Breast epithelium (tissue), 4 donors: ENCODE measurements around the gene FUZ. TPM values are rescaled to one million over a fixed set of nuclear protein-coding genes. Genes with fewer than 3 reads are reported as not detected.

Experiments used
- DNase-seq, 2 donors: peaks; one replicate each; pipeline ENCODE4 v3.0.0-alpha.2; 2019; ENCODE audit warnings: low spot score in 2 of 2
- H3K27ac ChIP-seq, 2 donors: fragments of 200-600 bp; sonication (generic) in 1 of 2; one replicate each; pipeline ENCODE4 v1.5.1; 2016 to 2019; ENCODE audit warnings: mild to moderate bottlenecking in 1 of 2
- H3K27me3 ChIP-seq, 2 donors: fragments of 200-600 bp; sonication (generic) in 1 of 2; one replicate each; pipeline versions ENCODE4 v1.5.1 to v1.6.0; 2017 to 2019; ENCODE audit warnings: control low read depth in 1 of 2, mild to moderate bottlenecking in 1 of 2
- H3K36me3 ChIP-seq: fragments of 200-600 bp; one replicate; pipeline ENCODE4 v1.5.1; 2019
- H3K4me1 ChIP-seq, 2 donors: fragments of 200-600 bp; sonication (generic); one replicate each; pipeline ENCODE4 v1.5.1; 2016 to 2019; ENCODE audit warnings: control low read depth in 1 of 2
- H3K4me3 ChIP-seq, 3 donors: fragments of 200-600 bp; sonication (generic); 1 replicate in 2 of 3; 2 replicates in 1 of 3; pipeline ENCODE4 v1.5.1; 2016 to 2019; ENCODE audit warnings: mild to moderate bottlenecking in 3 of 3, moderate library complexity in 2 of 3
- H3K9me3 ChIP-seq, 2 donors: fragments of 200-600 bp; sonication (generic) in 1 of 2; one replicate each; pipeline ENCODE4 v1.5.1; 2016 to 2019; ENCODE audit warnings: control low read depth in 1 of 2
- CTCF ChIP-seq, 3 donors: fragments of 450-650 bp; IDR thresholded peaks; one replicate each; pipeline ENCODE4 v1.5.1; 2016 to 2017; ENCODE audit warnings: antibody characterized with exemption in 3 of 3, mild to moderate bottlenecking in 3 of 3, moderate library complexity in 3 of 3
- POLR2A ChIP-seq: fragments of 450-650 bp; IDR thresholded peaks from one replicate; pipeline ENCODE4 v1.6.1; 2016; ENCODE audit warnings: antibody characterized with exemption, mild to moderate bottlenecking, moderate library complexity
- POLR2AphosphoS5 ChIP-seq, 3 donors: sonication (generic); formaldehyde crosslinking; IDR thresholded peaks; one replicate each; pipeline ENCODE4 v1.6.1; 2017; ENCODE audit warnings: antibody characterized with exemption in 3 of 3
- intact Hi-C: fragments of 100-400 bp; cut with DNase I; formaldehyde crosslinking; loops from one replicate; pipeline ENCODE4 v1.15.1; 2023; ENCODE audit warnings: low total_unique reads
- total RNA-seq, 3 donors: library from RNA; depleted of rRNA; stranded (reverse); fragments of >200 nt; gene quantifications; one replicate each; pipeline ENCODE4 v1.1.0, GENCODE V29; 2016

FUZ gene
- total RNA-seq, 3 donors from 2014 or later: 13.0 to 27.4 (median 18.7) TPM

DNA sequence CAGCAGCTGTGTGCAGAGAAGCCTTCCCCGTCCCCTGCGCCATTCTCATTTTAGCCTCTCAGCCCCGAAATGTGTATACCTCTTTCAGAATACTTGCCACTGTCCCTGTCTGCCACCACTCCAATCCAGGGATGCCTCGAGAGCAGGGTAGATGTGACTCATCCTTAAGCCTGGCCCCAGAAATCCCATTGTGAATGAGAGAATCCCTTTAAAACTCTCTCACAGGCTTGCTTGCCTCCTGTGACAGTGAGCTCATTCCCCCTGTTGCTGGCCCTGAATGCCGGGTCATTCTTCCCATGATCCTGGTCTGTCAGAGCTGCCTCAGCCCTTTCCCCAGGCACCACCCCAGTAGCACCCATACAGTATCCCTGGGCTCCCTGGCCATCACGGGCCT, 36.7 kb downstream of the FUZ start:
- no peak overlapping the region for H3K4me3 ChIP-seq
- intact Hi-C loops: no loop called here
- DNase-seq: no peak

DNA sequence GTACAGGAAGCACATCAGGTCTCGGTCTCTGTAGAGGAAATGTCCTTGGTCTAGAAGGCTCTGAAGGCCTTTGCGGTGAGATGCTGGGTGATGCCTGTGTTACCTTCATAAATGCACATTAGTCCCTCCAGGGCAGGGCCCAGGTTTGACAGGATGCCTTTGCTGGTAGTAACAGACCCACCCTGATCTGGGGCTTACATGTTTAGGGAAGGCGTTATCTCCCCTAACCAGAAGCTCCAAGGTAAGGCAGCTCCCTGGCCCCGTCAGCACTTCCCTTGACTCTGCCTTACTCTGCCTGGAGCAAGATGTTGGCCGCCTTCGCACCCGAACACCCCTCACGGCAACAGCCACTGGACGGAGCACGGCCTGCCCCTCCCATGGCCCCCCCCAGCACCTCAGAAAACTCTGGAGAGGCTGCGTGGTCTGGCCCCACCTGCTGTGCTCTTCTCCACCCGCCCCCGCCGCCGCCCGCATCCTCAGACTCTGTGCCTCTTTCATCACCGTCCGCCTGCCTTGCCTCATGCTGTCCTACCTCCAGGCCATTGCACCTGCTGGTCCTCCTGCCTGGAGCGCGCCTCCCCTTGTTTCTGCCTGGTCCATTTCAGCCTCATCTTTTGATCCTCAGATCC, 37.2 kb downstream of the FUZ start:
- DNase-seq: no peak
- H3K27me3 ChIP-seq: no peaks in the 10 kb centered on the region
- no peaks in the 10 kb centered on the region for H3K4me1 ChIP-seq
- no peaks in the 10 kb centered on the region for H3K36me3 ChIP-seq
- TF ChIP-seq POLR2A: no peak
- TF ChIP-seq CTCF (IDR thresholded peaks at IDR 0.05): no peak
- TF ChIP-seq POLR2AphosphoS5 (IDR thresholded peaks at IDR 0.05): no peak
- no peaks in the 10 kb centered on the region for H3K9me3 ChIP-seq
- no peak overlapping the region for H3K4me3 ChIP-seq
- intact Hi-C loops: no loop called here
- H3K27ac ChIP-seq: no peak overlapping the region

More for the DNA sequence above, 36.7 kb downstream of the FUZ start:
- Histone ChIP-seq H3K36me3 (no peaks in the 10 kb centered on the region), H3K4me1 (no peaks in the 10 kb centered on the region), H3K9me3 (no peaks in the 10 kb centered on the region), H3K27ac (no peak overlapping the region), H3K27me3 (no peaks in the 10 kb centered on the region)
- no peak for TF ChIP-seq POLR2AphosphoS5 (IDR thresholded peaks at IDR 0.05)
- TF ChIP-seq POLR2A: no peak

GRCh38 chr19:49774969-49775368, 38.1 kb downstream of the FUZ start:
- H3K27me3 ChIP-seq: no peaks in the 10 kb centered on the region
- no peak overlapping the region for H3K27ac ChIP-seq
- DNase-seq: no peak
- TF ChIP-seq POLR2A (no peak), POLR2AphosphoS5 (IDR thresholded peaks at IDR 0.05) (no peak), CTCF (IDR thresholded peaks at IDR 0.05) (no peak)
- no peaks in the 10 kb centered on the region for H3K36me3 ChIP-seq
- H3K9me3 ChIP-seq: no peaks in the 10 kb centered on the region
- no peaks in the 10 kb centered on the region for H3K4me1 ChIP-seq
- intact Hi-C loops: no loop called here
- no peak overlapping the region for H3K4me3 ChIP-seq

DNA sequence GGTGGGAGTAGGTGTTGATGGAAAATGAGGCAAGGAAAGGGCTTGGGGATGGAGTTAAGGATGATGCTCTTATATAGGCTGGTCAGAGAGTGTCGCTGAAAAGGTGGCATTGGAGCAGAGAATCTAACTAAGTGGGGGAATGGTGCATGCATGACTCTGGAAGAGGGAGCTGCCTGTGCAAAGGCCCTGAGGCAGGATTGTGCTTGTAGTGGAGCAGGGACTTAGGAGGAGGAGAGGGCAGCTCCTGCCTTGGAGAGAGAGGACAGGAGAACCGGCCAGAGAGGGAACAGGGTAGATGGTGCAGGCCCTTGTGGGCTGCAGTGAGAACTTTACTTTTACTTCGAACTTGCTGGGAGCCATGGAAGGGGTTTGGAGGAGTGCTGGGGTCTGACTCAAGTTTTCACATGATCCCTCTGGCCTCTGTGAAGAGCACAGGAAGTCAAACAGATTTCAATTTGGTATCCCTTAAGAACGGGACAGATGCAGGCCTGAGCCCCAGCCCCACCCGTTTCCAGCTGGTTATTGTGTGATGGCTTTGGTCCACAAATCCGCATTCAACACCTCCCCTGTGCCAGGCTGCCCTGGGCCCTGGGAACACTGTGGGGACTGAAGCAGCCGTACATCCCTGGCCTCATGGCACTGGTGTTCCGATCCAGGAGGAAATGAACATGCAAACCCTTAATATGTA, 39.3 kb downstream of the FUZ start:
- no peak for DNase-seq
- H3K36me3 ChIP-seq: no peaks in the 10 kb centered on the region
- TF ChIP-seq POLR2AphosphoS5 (IDR thresholded peaks at IDR 0.05) (no peak), POLR2A (no peak), CTCF (IDR thresholded peaks at IDR 0.05) (no peak)
- H3K27me3 ChIP-seq: no peaks in the 10 kb centered on the region
- no peaks in the 10 kb centered on the region for H3K9me3 ChIP-seq
- H3K4me1 ChIP-seq: peaks cover 0 to under 1% of the 10 kb centered on the region in 2 donors
- H3K27ac ChIP-seq: no peak overlapping the region
- intact Hi-C loops: no loop called here
- no peak overlapping the region for H3K4me3 ChIP-seq

- no peak overlapping the region for H3K27ac ChIP-seq
- peaks cover 4 to 9% of the 10 kb centered on the region in 2 donors for H3K4me1 ChIP-seq
- H3K9me3 ChIP-seq: no peaks in the 10 kb centered on the region
- H3K27me3 ChIP-seq: no peaks in the 10 kb centered on the region
- H3K4me3 ChIP-seq: no peak overlapping the region
- TF ChIP-seq POLR2AphosphoS5 (IDR thresholded peaks at IDR 0.05) (no peak), POLR2A (no peak), CTCF (IDR thresholded peaks at IDR 0.05) (no peak)
- intact Hi-C loops: no loop called here
- no peaks in the 10 kb centered on the region for H3K36me3 ChIP-seq
- no peak for DNase-seq
Observed at GRCh38 chr19:49772850-49773432, 40.2 kb downstream of the FUZ start.
